ENCODE data around the gene CISH.

DNA sequence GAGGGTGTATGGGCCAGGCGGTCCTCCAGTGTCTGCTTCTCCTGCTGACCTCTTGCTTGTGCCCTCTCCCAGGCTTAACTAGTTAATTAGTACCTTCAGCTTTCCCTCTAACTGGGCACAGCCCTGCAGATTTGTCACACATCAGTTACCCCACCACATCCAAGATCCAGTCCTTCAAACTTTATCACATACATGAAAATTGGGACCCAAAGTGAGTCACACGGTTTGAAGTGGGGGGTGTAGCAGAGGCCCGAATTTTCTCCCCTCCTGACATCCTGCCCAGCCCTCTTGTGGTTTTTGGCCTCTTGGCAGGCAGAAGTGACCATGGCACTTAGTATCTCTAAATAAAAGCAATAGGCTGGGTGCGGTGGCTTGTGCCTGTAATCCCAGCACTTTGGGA lies 9.2 kb upstream of the CISH start:
- TF ChIP-seq, protein P1, sequence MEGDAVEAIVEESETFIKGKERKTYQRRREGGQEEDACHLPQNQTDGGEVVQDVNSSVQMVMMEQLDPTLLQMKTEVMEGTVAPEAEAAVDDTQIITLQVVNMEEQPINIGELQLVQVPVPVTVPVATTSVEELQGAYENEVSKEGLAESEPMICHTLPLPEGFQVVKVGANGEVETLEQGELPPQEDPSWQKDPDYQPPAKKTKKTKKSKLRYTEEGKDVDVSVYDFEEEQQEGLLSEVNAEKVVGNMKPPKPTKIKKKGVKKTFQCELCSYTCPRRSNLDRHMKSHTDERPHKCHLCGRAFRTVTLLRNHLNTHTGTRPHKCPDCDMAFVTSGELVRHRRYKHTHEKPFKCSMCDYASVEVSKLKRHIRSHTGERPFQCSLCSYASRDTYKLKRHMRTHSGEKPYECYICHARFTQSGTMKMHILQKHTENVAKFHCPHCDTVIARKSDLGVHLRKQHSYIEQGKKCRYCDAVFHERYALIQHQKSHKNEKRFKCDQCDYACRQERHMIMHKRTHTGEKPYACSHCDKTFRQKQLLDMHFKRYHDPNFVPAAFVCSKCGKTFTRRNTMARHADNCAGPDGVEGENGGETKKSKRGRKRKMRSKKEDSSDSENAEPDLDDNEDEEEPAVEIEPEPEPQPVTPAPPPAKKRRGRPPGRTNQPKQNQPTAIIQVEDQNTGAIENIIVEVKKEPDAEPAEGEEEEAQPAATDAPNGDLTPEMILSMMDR (IDR thresholded peaks at IDR 0.05 in 4 of 5, conservative IDR thresholded peaks at IDR 0.05 in 1 of 5), result no peak
- TF ChIP-seq POLR2A (IDR thresholded peaks at IDR 0.05), result no peak
